AG09319 (cell line): ENCODE measurements around the gene PROSER3.

ENCODE experiments used
- DNase-seq: peaks from one replicate; pipeline ENCODE4 v3.0.0-alpha.2; 2010; ENCODE audit warnings: low read depth; ENCODE audit errors: extremely low read depth
- TF ChIP-seq, protein P1 (sequence below): IDR thresholded peaks from 2 replicates; pipeline ENCODE4 v1.5.1; 2011; ENCODE audit warnings: low read depth, mild to moderate bottlenecking, inconsistent platforms, low read length, moderate library complexity

Gene PROSER3

DNA sequence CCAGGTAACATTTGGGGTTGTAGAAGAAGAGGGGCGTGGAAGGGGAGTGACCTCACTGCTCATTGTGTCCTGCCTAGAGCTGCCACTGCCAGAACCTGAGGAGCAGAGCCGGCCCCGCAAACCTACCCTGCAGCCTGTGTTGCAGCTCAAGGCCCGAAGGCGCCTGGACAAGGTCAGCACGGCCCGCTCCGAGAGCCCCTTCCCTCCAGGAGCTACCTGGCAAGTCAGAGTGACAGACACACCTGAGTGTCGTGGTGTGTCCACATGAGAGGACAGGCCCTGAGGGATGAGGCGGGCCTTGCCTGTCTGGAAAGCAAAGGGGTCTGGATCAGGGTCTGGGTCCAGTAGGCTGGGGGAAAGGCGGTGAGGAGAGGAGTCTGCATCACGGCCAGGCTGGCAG lies 33.4 kb upstream of the PROSER3 start:
- TF ChIP-seq, protein P1, sequence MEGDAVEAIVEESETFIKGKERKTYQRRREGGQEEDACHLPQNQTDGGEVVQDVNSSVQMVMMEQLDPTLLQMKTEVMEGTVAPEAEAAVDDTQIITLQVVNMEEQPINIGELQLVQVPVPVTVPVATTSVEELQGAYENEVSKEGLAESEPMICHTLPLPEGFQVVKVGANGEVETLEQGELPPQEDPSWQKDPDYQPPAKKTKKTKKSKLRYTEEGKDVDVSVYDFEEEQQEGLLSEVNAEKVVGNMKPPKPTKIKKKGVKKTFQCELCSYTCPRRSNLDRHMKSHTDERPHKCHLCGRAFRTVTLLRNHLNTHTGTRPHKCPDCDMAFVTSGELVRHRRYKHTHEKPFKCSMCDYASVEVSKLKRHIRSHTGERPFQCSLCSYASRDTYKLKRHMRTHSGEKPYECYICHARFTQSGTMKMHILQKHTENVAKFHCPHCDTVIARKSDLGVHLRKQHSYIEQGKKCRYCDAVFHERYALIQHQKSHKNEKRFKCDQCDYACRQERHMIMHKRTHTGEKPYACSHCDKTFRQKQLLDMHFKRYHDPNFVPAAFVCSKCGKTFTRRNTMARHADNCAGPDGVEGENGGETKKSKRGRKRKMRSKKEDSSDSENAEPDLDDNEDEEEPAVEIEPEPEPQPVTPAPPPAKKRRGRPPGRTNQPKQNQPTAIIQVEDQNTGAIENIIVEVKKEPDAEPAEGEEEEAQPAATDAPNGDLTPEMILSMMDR = no peak
- no peak for DNase-seq

DNA sequence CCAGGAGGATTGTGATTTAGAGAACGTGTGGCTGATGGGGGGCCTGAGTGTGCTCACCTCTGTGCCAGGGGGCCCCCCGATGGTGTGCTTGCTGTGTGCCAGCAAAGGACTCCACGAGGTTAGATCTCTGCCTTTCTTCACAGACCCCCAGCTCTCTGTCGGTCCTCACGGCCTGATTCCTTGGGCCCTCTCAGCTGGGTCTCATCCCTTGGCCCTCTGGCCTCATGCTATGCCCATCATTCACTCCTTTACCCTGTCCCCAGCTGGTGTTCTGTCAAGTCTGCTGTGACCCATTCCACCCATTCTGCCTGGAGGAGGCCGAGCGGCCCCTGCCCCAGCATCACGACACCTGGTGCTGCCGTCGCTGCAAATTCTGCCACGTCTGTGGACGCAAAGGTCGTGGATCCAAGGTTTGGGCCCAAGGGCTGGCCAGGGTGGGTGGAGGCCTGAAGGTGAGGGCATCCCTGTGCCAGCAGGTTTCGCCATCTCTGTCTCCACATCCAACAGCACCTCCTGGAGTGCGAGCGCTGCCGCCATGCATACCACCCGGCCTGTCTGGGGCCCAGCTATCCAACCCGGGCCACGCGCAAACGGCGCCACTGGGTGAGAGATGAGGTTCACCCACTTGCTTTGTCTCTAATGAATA lies 32.6 kb upstream of the PROSER3 start:
- DNase-seq = no peak
- TF ChIP-seq, protein P1 = no peak

DNA sequence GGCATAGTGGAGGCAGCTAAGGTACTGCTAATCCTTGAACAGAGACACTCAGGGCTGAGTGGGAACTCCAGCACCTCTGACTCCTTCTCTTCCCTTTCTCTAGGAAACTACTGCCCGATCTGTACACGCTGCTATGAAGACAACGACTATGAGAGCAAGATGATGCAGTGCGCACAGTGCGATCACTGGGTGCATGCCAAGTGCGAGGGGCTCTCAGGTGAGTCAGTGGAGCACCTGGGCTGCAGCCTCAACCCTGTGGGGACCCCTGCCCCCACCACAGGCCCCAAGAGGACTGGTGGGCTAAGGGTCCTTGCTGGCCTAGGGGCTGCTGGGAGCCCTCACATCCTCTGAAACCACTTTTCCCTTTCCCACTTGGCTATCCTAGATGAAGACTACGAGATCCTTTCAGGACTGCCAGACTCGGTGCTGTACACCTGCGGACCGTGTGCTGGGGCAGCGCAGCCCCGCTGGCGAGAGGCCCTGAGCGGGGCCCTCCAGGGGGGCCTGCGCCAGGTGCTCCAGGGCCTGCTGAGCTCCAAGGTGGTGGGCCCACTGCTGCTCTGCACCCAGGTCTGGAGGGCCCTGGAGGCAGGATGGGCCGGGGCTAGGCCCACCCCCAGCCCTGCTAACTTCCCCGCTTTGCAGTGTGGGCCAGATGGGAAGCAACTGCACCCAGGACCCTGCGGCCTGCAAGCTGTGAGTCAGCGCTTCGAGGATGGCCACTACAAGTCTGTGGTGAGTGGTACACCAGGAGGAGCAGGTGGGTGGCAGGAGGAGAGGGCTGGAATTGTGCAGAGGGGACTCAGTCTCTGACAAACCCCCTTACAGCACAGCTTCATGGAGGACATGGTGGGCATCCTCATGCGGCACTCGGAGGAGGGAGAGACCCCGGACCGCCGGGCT lies 30.7 kb upstream of the PROSER3 start:
- TF ChIP-seq, protein P1 = no peak
- DNase-seq = no peak

- TF ChIP-seq, protein P1 = no peak
- DNase-seq = no peak
Observed at GRCh38 chr19:35727956-35728706, 29.8 kb upstream of the PROSER3 start.

GRCh38 chr19:35729021-35729420 lies 29.0 kb upstream of the PROSER3 start:
- no peak for DNase-seq
- TF ChIP-seq, protein P1 = no peak

GRCh38 chr19:35729763-35730162 lies 28.2 kb upstream of the PROSER3 start:
- no peak for DNase-seq
- TF ChIP-seq, protein P1 = no peak
